Progenitor cell of endocrine pancreas (in vitro differentiated cells): ENCODE results near the gene HBD. TPM values are rescaled to one million over a fixed set of nuclear protein-coding genes. Genes with fewer than 3 reads are reported as not detected.

Experiments used
- DNase-seq: peaks from one replicate; pipeline ENCODE4 v3.0.0; 2021; ENCODE audit warnings: low spot score; ENCODE audit not compliant: unreplicated experiment
- H3K27ac Mint-ChIP-seq: 2 replicates; pipeline ENCODE4 v1.8.0; 2021; ENCODE audit warnings: mild to moderate bottlenecking, moderate library complexity, mixed read lengths
- H3K27me3 Mint-ChIP-seq: 2 replicates; pipeline ENCODE4 v1.8.0; 2021; ENCODE audit warnings: mixed read lengths
- H3K36me3 Mint-ChIP-seq: 2 replicates; pipeline ENCODE4 v1.8.0; 2022; ENCODE audit warnings: mixed read lengths; ENCODE audit not compliant: insufficient read depth
- H3K4me1 Mint-ChIP-seq: 2 replicates; pipeline ENCODE4 v1.8.0; 2021; ENCODE audit warnings: low read depth, mixed read lengths
- H3K4me3 Mint-ChIP-seq: 2 replicates; pipeline ENCODE4 v1.8.0; 2021; ENCODE audit warnings: low read depth, mild to moderate bottlenecking, moderate library complexity, mixed read lengths
- H3K9me3 Mint-ChIP-seq: 2 replicates; pipeline ENCODE4 v1.8.0; 2021; ENCODE audit warnings: low read depth, mixed read lengths
- CTCF ChIP-seq: fragments of 200-600 bp; sonication (generic); IDR thresholded peaks from one replicate; pipeline ENCODE4 v1.5.0; 2021; ENCODE audit warnings: antibody characterized with exemption, mild to moderate bottlenecking; ENCODE audit not compliant: unreplicated experiment
- total RNA-seq: library from RNA; stranded (reverse); gene quantifications from 2 replicates; pipeline ENCODE4 v1.2.1, GENCODE V29; 2021

Gene HBD
- total RNA-seq, 1 donor from 2014 or later: not detected

- no peak for DNase-seq
- Mint-ChIP-seq H3K4me1 (no peaks in the 10 kb centered on the region), H3K9me3 (no peaks in the 10 kb centered on the region), H3K36me3 (no peaks in the 10 kb centered on the region), H3K27ac (no peak overlapping the region), H3K4me3 (no peak overlapping the region), H3K27me3 (peaks cover 12% of the 10 kb centered on the region)
- no peak for TF ChIP-seq CTCF
These were observed 12.6 kb upstream of the HBD start for GRCh38 chr11:5246772-5247471.

- H3K27me3 Mint-ChIP-seq: peaks cover 12% of the 10 kb centered on the region
- no peak overlapping the region for H3K4me3 Mint-ChIP-seq
- no peak for TF ChIP-seq CTCF
- no peak for DNase-seq
- no peaks in the 10 kb centered on the region for H3K4me1 Mint-ChIP-seq
- H3K9me3 Mint-ChIP-seq: no peaks in the 10 kb centered on the region
- H3K36me3 Mint-ChIP-seq: no peaks in the 10 kb centered on the region
- no peak overlapping the region for H3K27ac Mint-ChIP-seq
These were observed 10.9 kb upstream of the HBD start for GRCh38 chr11:5245155-5245554.

DNA sequence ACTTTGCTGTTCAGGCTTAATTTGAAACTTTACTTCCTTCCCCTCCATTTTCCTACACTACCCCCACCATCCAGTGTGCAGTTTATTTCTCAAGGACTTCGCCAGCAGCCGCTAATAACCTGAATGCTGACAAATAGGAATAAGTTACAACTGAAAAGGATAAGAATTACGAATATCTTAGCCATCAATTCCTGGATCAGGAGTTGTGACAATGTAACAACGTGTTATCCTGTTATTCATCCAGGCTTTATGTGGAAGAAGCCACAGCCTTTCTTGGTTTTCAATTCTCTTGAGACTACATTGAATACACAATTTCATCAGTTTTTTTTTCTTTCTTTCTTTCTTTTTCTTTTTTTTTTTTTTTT, 9.5 kb upstream of the HBD start:
- no peaks in the 10 kb centered on the region for H3K9me3 Mint-ChIP-seq
- no peaks in the 10 kb centered on the region for H3K36me3 Mint-ChIP-seq
- H3K27ac Mint-ChIP-seq: no peak overlapping the region
- TF ChIP-seq CTCF: no peak
- peaks cover 10% of the 10 kb centered on the region for H3K27me3 Mint-ChIP-seq
- H3K4me1 Mint-ChIP-seq: no peaks in the 10 kb centered on the region
- DNase-seq: no peak
- no peak overlapping the region for H3K4me3 Mint-ChIP-seq

DNA sequence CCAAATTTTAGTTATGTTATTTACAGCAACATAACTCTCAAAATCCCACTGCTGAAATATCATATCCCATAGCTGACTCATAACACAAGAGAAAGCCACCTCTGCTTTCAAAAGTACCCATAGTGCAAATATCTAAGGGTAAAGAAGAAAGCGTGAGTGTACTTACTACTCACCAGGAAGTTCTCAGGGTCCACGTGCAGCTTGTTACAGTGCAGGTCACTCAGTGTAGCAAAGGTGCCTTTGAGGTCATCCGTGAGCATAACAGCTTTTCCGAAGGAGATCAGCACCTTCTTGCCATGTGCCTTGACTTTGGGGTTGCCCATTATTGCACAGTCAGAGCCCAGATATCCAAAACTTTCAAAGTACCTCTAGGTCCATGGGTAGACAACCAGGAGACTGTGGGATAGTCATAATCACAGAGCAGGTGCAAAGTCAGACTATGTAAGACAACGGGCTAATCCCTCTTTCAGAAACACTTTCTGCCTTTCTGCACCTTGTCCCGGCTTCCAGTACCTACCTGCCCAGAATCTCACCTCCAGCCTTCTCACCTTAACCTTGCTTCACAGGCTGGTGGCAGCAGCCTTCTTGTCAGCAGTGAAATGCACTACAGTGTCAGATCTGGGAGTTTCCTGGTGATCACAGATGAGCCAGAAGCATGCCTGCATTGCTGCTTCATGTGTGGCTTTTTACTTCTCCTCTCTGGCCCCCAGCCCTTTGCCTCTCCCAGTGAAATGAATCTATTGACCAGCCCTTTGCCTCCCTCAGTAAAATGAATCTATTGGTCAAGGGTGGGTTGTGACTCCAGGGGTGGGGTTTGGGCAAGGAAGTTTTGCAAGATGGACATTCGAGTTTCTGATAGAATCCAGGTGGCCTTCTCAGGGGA, 8.9 kb upstream of the HBD start:
- no peaks in the 10 kb centered on the region for H3K36me3 Mint-ChIP-seq

DNA sequence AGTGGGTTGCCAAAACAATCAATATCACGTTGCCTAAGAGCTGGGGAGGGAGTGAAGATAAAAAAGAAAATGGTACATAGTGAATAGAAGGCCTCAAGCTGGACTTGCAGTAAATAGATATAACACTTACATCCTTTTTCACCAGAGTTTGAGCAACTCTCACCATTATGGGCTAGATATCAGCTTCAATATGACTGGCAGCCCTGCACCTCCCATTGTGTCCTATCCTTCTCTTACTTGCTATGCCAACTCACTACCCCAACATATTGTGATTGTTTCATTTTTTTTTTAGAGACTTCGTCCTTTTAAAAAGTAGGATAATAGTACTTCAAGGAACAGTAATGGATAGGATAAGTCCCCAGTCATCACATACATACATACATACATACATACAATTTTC, 7.9 kb upstream of the HBD start:
- no peak for DNase-seq
- TF ChIP-seq CTCF: no peak
- H3K27me3 Mint-ChIP-seq: peaks cover 4% of the 10 kb centered on the region
- H3K9me3 Mint-ChIP-seq: no peaks in the 10 kb centered on the region
- H3K36me3 Mint-ChIP-seq: no peaks in the 10 kb centered on the region
- H3K4me3 Mint-ChIP-seq: no peak overlapping the region
- H3K27ac Mint-ChIP-seq: no peak overlapping the region
- H3K4me1 Mint-ChIP-seq: no peaks in the 10 kb centered on the region

More for the DNA sequence above, 8.9 kb upstream of the HBD start:
- no peak overlapping the region for H3K27ac Mint-ChIP-seq
- H3K9me3 Mint-ChIP-seq: no peaks in the 10 kb centered on the region
- DNase-seq: no peak
- H3K4me3 Mint-ChIP-seq: no peak overlapping the region
- H3K27me3 Mint-ChIP-seq: peaks cover 10% of the 10 kb centered on the region
- H3K4me1 Mint-ChIP-seq: no peaks in the 10 kb centered on the region
- no peak for TF ChIP-seq CTCF
